GM12878 (cell line): Measurements from ENCODE around the gene UBE2O. TPM values are rescaled to one million over a fixed set of nuclear protein-coding genes. Genes with fewer than 3 reads are reported as not detected.
A peak's percentile ranks its signal among the peaks of the same experiment; 100 is the strongest.

Source experiments
- ATAC-seq: fragments of 200-7000 bp; cut with Tn5 transposase; 3 replicates; pipeline ENCODE4 v1.9.1; 2020; ENCODE audit warnings: mild to moderate bottlenecking, moderate library complexity
- BruUV-seq: library from RNA; stranded (reverse); fragments of 400-500 nt; replicated peaks from 2 replicates; lab custom pipeline; 2021; lab: Mats Ljungman, UMichigan
- CTCF ChIA-PET: fragments of 300-600 bp; sonication (Branson Sonifier 250); formaldehyde crosslinking; extraction: SDS; loops from one replicate; lab custom pipeline; 2021; ENCODE audit warnings: inconsistent platforms; lab: Yijun Ruan, JAX
- POLR2A ChIA-PET: fragments of 350-600 bp; formaldehyde crosslinking; extraction: SDS; loops from one replicate; lab custom pipeline; 2021; ENCODE audit warnings: inconsistent platforms; lab: Charles Lee
- RAD21 ChIA-PET: fragments of 300-600 bp; sonication (Branson Sonifier 250); formaldehyde crosslinking; loops from one replicate; lab custom pipeline; 2023; ENCODE audit warnings: antibody characterized with exemption; ENCODE audit not compliant: unreplicated experiment; lab: Charles Lee
- SMC1A ChIA-PET: fragments of 300-600 bp; sonication (Branson Sonifier 250); formaldehyde crosslinking; loops from one replicate; lab custom pipeline; 2023; ENCODE audit not compliant: unreplicated experiment, uncharacterized antibody; lab: Charles Lee
- DNase-seq: peaks from one replicate; pipeline ENCODE4 v3.0.0-alpha.2; 2011; ENCODE audit warnings: low read depth, low spot score
- FAIRE-seq: peaks from 3 replicates; lab custom pipeline; 2011; peaks lifted over from hg19 to GRCh38; lab: Jason Lieb, UNC
- H2AFZ ChIP-seq: 2 replicates; pipeline ENCODE4 v1.6.0; 2011; ENCODE audit warnings: low read depth, low read length, control low read depth; ENCODE audit not compliant: control insufficient read depth
- H3K27ac ChIP-seq: 2 replicates; pipeline ENCODE4 v1.5.1; 2011; ENCODE audit warnings: control low read depth; ENCODE audit not compliant: control insufficient read depth, insufficient read depth
- H3K27me3 ChIP-seq, 2 experiments: replicated peaks in 1 of 2; 2 replicates each; pipeline versions ENCODE4 v1.6.0 to v1.6.1; 2011; ENCODE audit warnings: low read length in 1 of 2; ENCODE audit not compliant: control insufficient read depth in 2 of 2, insufficient read depth in 2 of 2
- H3K36me3 ChIP-seq, 2 experiments: 2 replicates each; pipeline ENCODE4 v1.5.1; 2011; ENCODE audit warnings: low read length in 1 of 2; ENCODE audit not compliant: control insufficient read depth in 2 of 2, insufficient read depth in 2 of 2
- H3K4me1 ChIP-seq: 2 replicates; pipeline ENCODE4 v1.6.1; 2011; ENCODE audit warnings: mild to moderate bottlenecking, low read length, moderate library complexity, mixed read lengths; ENCODE audit not compliant: control insufficient read depth, insufficient read depth
- H3K4me2 ChIP-seq: 2 replicates; pipeline ENCODE4 v1.6.0; 2011; ENCODE audit warnings: control low read depth; ENCODE audit not compliant: control insufficient read depth, insufficient read depth
- H3K4me3 ChIP-seq: fragments of 200-600 bp; sonication (generic); 2 replicates; pipeline ENCODE4 v1.5.1; 2016
- H3K79me2 ChIP-seq: 2 replicates; pipeline ENCODE4 v1.6.0; 2011; ENCODE audit warnings: low read length; ENCODE audit not compliant: control insufficient read depth, insufficient read depth
- H3K9ac ChIP-seq: 2 replicates; pipeline ENCODE4 v1.8.0; 2011; ENCODE audit warnings: low read length, control low read depth, mixed read lengths; ENCODE audit not compliant: control insufficient read depth, insufficient read depth
- H3K9me3 ChIP-seq: replicated peaks from 3 replicates; pipeline ENCODE4 v1.5.1; 2011; ENCODE audit warnings: mild to moderate bottlenecking, low read length; ENCODE audit not compliant: control insufficient read depth, insufficient read depth
- H4K20me1 ChIP-seq: 2 replicates; pipeline ENCODE4 v1.6.0; 2011; ENCODE audit not compliant: control insufficient read depth, insufficient read depth
- HDAC2 ChIP-seq: fragments of 200-600 bp; sonication (generic); IDR thresholded peaks from 2 replicates; pipeline ENCODE4 v1.6.1; 2017
- PAX8 ChIP-seq: fragments of 450-650 bp; IDR thresholded peaks from 2 replicates; pipeline ENCODE4 v1.6.1; 2017; ENCODE audit warnings: mild to moderate bottlenecking, moderate library complexity
- RAD51 ChIP-seq: fragments of 450-650 bp; IDR thresholded peaks from 2 replicates; pipeline ENCODE4 v1.6.1; 2016; ENCODE audit warnings: moderate library complexity, mild to moderate bottlenecking, inconsistent platforms
- RUNX3 ChIP-seq: IDR thresholded peaks from 2 replicates; pipeline ENCODE4 v1.6.1; 2012; ENCODE audit warnings: low read length, inconsistent platforms
- WRNIP1 ChIP-seq: IDR thresholded peaks from 2 replicates; pipeline ENCODE4 v1.6.1; 2011; ENCODE audit warnings: low read depth, low read length, improper control_type of control experiment, borderline replicate concordance
- ZBTB40 ChIP-seq: fragments of 450-650 bp; IDR thresholded peaks from 2 replicates; pipeline ENCODE4 v1.6.1; 2016; ENCODE audit warnings: mild to moderate bottlenecking, moderate library complexity, borderline replicate concordance
- WGBS: methylation state at CpG from one replicate; pipeline ENCODE4 v1.1.6; 2016; ENCODE audit warnings: low lambda C conversion rate; ENCODE audit not compliant: insufficient replicate concordance, insufficient coverage; ENCODE audit errors: missing lambda C conversion rate; 5-methylcytosine and 5-hydroxymethylcytosine counted together
- in situ Hi-C: fragments of 300-500 bp; cut with MboI; formaldehyde crosslinking; loops from 9 replicates; pipeline ENCODE4 v1.14.3; 2018; ENCODE audit warnings: mixed read lengths
- intact Hi-C: fragments of 100-400 bp; cut with micrococcal nuclease; formaldehyde crosslinking; loops from one replicate; pipeline ENCODE4 v1.14.2; 2022; ENCODE audit not compliant: unreplicated experiment
- polyA plus RNA-seq, 11 experiments: library from polyadenylated mRNA; depleted of rRNA in 4 of 11; unstranded in 6 of 11; stranded (reverse) in 5 of 11; fragments of >200 nt; fragmentation: Nextera tagmentation in 4 of 11; fragmentation: Illumina TruSeq in 1 of 11; extraction: Ambion mirVana in 4 of 11; extraction: Trizol in 1 of 11; gene quantifications; 1 replicate in 1 of 11; 2 replicates in 10 of 11; pipeline versions ENCODE4 v1.2.1 to v1.2.3, GENCODE V29; 2011 to 2016; ENCODE audit warnings: inconsistent platforms in 2 of 11, missing spikeins in 2 of 11, low read depth in 1 of 11
- total RNA-seq, 4 experiments: library from RNA; depleted of rRNA in 3 of 4; stranded (reverse); fragments of >200 nt in 3 of 4; fragmentation: Illumina TruSeq in 1 of 4; extraction: Trizol in 1 of 4; gene quantifications; 2 replicates each; pipeline versions ENCODE4 v1.2.1 to v1.2.3, GENCODE V29; 2013 to 2021
- TF ChIP-seq, protein P1 (sequence below): IDR thresholded peaks from 2 replicates; pipeline ENCODE4 v1.6.1; 2011; ENCODE audit warnings: borderline replicate concordance, low read depth, mild to moderate bottlenecking, moderate library complexity, low read length; ENCODE audit not compliant: insufficient read depth, poor library complexity, severe bottlenecking

The UBE2O gene
- total and polyA plus RNA-seq, 10 of the 15 experiments (the other 5 are each of a cell fraction or from before 2014, with no cell fraction given) = 2.1 to 39.0 (median 14.1) TPM

- Histone ChIP-seq H3K9ac (peak overlapping the region; percentile 4; the same call in 1 of the 2 replicates), H3K27ac (no peak overlapping the region), H3K79me2 (peaks cover 7% of the 10 kb centered on the region), H3K4me2 (peak overlapping the region; percentile 92; the same call in 1 of the 2 replicates), H3K4me3 (peak overlapping the region; percentile 33; the same call in 1 of the 2 replicates), H3K27me3 (no peaks in the 10 kb centered on the region), H2AFZ (peak overlapping the region; percentile 51), H3K4me1 (peaks cover 13% of the 10 kb centered on the region), H4K20me1 (no peaks in the 10 kb centered on the region), H3K36me3 (no peaks in the 10 kb centered on the region), H3K9me3 (no peaks in the 10 kb centered on the region)
- DNase-seq = no peak
- no peak for FAIRE-seq
- no TSS peak for BruUV-seq
- ChIA-PET CTCF (interaction anchor here (0.7 to 0.8 kb wide), 2 partner anchors 12 to 349 kb away, joined by 3 read pairs; no protein-coding TSS in a partner anchor), SMC1A (no interaction called here), RAD21 (no interaction called here), POLR2A (interaction anchor here (0.5 to 0.7 kb wide), 5 partner anchors 40 to 632 kb away, joined by 3 to 6 read pairs (median 4); no protein-coding TSS in a partner anchor)
- TF ChIP-seq HDAC2 (no peak), PAX8 (no peak), WRNIP1 (no peak), RAD51 (no peak), ZBTB40 (no peak), RUNX3 (no peak)
- TF ChIP-seq, protein P1, sequence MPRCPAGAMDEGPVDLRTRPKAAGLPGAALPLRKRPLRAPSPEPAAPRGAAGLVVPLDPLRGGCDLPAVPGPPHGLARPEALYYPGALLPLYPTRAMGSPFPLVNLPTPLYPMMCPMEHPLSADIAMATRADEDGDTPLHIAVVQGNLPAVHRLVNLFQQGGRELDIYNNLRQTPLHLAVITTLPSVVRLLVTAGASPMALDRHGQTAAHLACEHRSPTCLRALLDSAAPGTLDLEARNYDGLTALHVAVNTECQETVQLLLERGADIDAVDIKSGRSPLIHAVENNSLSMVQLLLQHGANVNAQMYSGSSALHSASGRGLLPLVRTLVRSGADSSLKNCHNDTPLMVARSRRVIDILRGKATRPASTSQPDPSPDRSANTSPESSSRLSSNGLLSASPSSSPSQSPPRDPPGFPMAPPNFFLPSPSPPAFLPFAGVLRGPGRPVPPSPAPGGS = no peak
- intact Hi-C loops (no loop called here), in situ Hi-C loops (no loop called here)
- WGBS = 73% methylated on average over 13 of the region's 13 CpGs
- no peak for ATAC-seq
Measured at GRCh38 chr17:76354747-76355310, 98.1 kb downstream of the UBE2O start.
